RPMI7951 (cell line): ENCODE measurements around the gene GPR78. TPM values are rescaled to one million over a fixed set of nuclear protein-coding genes. Genes with fewer than 3 reads are reported as not detected.

ENCODE experiments used
- DNase-seq: peaks from one replicate; pipeline ENCODE4 v3.0.0-alpha.2; 2012; ENCODE audit warnings: low read depth
- total RNA-seq: library from RNA; depleted of rRNA; stranded (reverse); fragments of >200 nt; shearing (Covaris generic); gene quantifications from 2 replicates; pipeline ENCODE4 v1.2.3, GENCODE V29; 2014

Gene GPR78
- total RNA-seq, 1 experiment from 2014 or later: not detected

DNA sequence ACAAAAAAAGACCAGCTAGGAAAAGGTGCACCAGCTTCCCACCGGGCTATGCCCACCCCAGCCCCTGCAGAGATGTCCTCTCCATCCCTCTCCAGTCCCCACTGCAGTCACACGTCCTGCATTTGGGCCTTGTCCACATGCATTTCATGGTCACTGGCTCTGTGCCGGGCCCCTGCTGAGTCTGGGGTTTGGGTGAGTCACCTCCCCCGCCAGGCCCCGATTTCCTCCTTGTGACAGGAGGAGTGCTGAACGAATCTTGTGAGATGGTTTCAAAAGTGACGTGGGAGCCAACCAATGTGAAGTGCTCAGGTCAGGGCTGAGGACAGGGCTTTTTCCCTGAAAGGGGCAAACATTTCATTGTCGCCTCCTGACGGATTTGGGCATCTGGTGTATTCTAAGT, 19.5 kb downstream of the GPR78 start:
- peak; percentile 93 for DNase-seq

DNA sequence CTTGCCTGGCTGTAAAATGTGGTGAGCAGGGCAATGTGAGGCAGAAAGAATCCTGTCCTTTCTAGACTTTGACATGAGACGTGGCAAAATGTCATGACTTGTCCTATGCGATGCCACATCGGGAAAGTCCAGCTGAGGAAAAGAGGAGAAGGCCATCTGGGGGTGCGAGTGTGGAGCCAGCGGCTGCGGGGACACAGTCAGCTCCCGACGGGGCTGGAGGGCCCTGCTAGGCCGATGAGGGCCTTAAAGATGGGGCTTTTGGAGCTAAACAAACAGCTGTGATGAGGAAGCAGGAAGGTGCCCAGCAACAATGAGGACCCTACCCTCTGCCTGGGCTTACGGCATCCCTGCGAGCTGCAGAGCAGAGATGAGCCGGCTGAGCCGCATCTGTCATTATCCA, 20.1 kb downstream of the GPR78 start:
- no peak for DNase-seq

DNA sequence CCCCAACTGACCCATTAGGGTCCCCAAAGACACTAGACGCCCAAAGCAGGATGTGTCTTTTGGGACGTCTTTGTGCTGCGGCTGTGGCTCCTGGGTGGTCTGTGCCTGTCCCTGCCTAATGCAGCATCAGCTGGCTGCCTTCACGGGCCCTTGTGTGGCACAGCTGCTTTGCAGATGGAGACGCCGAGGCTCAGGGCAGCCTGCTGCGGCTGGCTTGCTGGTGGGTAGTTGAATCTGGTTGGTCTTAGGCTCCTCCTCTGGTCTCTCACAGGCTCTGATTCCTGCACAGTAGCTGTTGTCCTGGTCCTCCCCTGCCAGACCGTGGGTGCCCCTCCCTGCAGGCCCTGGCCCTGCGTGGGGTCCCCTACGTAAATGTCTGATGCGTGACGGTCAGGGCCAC, 20.5 kb downstream of the GPR78 start:
- DNase-seq: no peak

DNA sequence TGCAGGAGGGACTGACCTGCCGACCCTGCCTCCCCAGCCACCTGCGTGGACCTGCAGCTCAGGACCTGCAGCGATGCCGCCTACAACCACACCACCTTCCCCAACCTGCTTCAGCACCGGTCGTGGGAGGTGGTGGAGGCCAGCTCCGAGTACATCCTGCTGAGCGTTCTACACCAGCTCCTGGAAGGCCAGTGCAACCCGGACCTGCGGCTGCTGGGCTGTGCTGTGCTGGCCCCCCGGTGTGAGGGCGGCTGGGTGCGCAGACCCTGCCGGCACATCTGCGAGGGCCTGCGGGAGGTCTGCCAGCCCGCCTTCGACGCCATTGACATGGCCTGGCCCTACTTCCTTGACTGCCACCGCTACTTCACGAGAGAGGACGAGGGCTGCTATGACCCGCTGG, 20.9 kb downstream of the GPR78 start:
- DNase-seq: no peak

DNA sequence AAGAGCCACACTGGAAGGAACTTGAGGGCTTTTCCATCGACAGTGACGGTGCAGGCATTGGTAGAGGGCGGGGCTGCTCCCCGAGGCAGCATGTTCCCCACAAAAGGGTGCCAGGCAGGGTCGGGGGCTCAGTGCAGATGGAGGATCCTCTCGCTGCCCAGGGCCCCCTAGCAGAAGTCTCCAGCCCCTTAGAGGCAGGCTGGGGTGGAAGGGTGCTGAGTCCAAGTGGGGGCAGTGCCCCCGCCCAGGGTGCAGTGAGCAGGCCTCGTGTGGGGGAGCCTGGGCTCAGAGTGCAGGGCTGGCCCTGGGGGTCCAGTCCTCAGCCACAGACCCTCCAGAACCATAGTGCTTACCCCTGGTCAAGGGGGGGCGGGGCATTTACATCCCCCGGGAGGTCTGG, 21.4 kb downstream of the GPR78 start:
- no peak for DNase-seq

DNA sequence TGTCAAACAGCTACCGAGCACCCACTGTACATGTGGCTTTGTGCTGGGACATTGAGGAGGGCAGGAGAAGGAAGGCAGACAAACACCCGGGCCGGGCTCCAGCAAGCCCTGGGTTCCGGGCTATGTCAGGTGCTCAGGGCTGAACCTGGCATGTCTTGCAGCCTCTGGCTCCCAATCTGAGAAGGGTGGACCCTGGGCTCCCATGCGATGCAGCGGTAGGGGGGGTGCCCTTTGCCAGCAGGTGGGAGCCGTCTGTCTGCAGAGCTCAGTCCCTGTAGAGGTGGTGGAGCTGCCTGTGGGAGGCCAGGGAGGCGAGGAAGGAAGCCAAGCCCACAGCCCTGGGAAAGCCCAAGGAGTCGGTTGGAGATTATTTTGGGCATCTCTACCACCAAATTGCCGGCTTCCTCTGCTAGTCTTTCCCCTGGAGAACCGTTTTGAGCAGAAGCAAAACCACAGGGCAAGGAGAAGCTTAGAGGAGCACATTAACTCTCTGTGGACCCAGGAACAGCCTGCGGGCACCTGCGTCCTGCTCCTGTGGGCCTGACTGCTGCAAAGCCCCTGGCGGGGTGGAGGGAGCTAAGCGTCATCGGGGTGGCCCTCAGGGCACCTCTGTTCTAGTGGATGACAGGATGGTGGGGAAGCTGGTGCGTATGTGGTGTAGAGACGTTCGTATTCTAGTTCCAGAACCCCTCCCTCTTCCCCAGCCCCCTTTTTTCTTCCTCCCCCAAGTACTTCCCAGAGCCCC, 22.7 kb downstream of the GPR78 start:
- peak; percentile 22 for DNase-seq

DNA sequence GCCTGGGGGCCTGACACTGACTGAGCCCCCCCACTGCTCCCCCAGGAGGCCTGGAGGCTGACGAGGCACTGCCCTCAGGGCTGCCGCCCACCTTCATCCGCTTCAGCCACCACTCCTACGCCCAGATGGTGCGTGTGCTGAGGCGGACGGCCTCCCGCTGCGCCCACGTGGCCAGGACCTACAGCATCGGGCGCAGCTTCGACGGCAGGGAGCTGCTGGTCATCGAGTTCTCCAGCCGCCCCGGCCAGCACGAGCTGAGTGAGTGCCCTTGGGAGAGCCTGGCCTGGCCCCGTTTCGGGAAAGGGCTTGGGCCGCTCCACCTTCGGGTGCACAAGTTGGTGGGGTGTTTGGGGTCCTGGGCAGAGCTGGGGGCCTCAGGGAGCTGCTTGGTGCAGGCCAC, 23.7 kb downstream of the GPR78 start:
- DNase-seq: peak; percentile 14

DNA sequence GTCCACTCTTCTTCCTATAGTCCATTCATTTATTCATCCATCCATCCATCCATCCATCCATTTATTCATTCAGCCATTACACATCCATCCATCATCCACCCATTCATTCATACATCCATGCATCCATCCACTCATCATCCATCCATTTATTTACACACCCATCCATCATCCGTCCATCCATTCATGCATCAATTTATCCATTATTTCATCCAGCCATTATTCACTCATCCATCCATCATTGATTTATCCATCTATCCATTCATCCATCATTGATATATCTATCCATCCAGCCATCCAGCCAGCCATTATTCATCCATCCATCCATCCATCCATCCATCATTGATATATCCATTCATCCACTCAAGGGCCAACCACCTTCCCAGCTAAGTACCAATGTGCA, 25.1 kb downstream of the GPR78 start:
- DNase-seq: no peak

DNA sequence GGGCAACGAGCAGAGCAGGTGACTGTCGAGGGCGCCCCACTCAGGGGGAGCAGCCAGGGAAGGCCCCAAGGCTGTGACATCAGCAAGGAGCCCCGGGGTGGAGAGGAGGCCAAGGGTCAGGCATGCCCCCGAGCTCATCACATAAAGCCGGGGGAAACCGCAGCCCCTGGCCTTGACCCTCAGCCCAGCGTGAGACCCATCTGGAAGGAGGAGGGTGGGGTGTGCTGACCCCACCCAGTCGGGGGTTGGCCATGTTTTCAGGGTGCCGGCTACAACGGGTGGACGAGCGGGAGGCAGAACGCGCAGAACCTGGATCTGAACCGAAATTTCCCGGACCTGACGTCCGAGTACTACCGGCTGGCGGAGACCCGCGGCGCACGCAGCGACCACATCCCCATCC, 26.3 kb downstream of the GPR78 start:
- no peak for DNase-seq

DNA sequence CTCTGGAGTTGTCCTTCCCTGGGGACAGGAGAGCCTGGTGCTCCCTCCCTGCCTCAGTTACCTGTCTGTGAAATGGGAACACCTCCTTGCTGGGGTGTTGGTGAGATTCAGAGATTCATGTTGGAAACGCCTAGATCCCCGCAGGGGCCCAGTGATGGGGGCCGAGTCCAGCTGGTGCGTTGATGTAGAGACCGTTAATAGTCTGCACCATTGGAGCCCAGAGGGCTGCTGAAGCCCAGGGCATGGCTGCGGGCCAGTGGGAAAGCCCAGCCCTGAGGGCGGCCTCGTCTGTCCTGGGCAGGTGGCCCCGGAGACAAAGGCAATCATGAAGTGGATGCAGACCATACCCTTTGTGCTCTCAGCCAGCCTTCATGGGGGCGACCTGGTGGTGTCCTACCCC, 26.8 kb downstream of the GPR78 start:
- DNase-seq: no peak

DNA sequence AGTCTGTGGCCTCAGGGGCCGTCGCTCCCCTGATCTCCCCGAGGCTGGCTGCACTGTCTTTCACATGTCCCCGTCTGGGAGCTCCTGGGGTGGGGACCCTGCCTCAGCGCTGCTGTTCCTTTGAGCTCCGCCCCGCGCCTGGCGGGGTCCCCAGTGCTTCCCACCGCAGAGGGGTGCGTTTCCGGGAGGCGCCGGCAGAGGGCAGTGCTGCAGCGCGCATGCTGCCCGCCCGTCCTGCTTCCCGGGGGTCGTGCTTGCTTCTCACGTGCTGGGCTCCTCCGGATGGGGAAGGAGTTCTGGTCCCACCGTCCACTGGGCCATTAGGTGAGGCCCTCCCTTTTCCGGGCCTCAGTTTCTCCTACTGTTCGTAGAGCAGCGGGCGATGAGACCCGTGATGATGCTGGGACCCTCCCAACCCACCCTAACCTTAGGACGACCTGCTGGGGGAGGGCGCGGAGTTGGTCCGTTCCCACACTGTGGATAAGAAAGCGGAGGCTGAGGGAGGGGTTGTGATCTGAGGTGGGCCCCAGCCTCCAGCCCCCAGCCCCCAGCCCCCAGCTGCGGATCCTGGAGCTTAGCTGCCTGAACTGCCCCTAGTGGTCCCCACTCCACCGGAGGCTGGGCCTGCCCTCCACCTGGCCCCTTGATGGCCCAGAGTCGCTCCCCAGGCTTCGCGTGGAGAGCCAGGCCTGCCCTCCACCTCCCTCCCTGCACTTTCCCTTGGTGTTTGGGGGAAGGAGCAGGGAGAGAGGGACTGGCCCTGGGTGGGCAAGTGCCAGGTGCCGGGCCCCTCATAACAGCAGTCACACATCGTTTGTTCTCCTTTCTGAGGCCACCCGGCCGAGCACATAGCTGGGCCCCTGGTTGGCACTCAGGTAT, 27.6 kb downstream of the GPR78 start:
- no peak for DNase-seq

DNA sequence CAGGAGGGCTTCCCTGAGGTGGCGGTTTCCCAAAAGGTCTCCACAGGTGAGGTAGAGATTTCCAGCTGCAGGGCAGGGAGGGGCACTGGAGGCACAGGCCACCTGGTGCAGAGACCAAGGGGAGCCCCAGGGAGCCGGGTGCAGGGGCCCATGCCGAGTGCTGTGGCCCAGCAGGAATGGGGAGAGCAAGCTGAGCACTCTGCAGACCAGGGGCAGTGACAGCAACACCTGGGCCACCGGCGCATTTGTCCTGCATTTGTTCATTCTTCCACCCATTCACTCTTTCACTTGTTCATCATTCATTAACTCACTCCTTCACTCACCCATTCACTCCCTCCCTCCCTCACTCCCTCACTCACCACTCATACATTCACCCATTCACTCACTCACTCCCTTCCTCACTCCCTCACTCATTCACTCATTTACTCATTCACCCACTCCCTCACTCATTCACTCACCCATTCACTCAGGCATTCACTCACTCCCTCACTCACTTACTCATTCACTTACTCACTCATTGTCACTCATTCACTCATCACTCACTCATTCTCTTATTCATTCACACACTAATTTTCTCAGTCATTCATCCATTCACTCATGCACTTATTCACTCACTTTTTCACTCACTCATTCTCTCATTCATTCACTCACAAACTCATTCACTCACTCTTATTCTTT, 28.7 kb downstream of the GPR78 start:
- no peak for DNase-seq

DNA sequence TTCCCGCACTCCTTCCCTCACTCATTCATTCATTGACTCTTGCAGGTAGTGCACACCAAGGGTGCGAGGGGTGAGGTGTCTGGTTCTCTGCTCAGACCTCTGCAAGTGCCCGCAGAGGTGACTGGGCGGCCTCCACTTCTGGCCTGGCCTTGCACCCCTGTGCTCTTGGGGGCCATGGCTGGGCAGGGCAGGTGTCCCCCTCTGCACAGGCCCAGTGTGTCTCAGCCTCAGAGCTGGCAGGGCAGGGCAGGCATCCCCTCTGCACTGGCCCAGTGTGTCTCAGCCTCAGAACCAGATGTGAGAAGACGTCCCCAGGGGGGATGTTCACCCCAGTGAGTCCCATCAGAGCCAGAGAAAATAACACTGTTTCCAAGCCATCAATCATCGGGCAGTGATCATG, 29.2 kb downstream of the GPR78 start:
- DNase-seq: no peak

DNA sequence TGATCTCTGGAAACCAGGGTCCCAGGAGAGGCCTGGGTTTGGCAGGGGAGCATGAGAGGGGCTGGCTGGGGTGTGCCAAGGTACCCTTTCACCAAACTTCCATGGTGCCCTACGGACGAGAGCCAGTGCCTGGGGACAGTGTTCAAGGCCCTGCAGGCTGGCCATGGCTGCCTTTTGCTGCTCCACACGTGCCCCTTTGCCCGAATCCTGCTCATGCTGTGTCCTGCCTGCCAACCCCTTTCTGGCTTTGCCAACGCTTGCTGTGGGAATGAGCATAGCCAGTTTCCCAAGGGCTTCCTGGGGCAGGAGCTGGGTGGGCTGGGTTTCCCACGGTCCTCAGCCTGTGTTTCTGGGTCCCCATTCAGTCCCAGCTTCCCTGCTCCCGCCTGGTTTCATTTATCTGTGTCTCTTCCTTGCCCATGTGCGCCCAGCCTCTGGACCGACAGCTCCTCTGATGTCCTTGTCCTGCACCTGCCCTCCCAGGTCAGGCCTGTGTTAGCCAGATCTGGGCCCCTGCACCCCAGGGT, 29.7 kb downstream of the GPR78 start:
- no peak for DNase-seq

DNA sequence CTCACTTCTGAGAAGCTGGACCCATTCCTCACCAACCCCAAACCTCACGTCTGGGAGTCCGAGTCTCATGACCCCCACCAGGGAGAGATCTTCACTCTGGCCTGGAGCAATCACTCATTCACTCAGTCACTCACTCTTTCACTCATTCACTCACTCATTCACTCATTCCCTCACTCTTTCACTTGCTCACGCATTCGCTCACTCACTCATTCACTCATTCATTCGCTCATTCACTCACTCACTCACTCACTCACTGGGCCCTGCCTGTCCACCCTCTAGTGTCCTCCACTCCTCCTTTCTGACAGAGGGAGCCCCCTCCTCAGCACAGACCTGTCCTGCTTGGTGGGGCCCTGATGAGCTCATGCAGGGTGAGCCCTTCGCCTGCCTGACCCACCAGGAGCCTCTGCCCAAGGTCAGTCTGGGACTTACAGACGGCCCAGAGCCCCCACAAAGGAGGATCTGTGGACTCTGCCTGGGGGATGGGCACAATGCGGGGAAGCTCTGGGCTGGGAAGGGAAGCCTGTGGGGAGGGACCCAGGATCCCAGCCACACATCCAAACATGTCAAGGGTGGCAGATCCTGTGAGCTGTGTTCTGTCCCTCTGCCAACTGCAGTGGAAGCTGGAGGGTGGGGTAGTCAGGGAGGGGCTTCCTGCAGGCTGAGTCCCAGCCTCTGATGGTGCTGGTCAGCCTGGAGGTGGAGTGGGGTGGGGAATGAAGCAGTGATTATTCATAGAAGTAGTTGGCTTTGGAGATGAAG, 30.8 kb downstream of the GPR78 start:
- no peak for DNase-seq

DNA sequence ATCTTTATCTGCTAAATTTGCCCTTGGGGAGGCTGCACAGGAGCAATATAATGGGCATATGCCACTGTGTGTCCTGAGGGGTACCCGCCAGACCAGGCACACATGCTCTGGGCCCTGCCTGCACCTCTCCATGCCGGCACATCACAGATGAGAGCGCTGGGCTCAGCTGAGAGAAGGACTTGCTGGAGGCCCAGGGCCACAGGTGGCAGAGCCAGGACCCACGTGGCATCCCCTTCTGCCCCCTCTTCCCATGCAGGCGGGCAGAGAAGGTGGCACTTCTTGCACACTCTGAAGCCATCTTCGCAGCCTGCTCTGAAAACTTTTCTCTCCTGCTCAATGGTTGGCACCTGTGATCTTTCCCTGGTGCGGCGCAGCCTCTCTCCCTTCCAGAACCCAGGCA, 32.5 kb downstream of the GPR78 start:
- DNase-seq: no peak

DNA sequence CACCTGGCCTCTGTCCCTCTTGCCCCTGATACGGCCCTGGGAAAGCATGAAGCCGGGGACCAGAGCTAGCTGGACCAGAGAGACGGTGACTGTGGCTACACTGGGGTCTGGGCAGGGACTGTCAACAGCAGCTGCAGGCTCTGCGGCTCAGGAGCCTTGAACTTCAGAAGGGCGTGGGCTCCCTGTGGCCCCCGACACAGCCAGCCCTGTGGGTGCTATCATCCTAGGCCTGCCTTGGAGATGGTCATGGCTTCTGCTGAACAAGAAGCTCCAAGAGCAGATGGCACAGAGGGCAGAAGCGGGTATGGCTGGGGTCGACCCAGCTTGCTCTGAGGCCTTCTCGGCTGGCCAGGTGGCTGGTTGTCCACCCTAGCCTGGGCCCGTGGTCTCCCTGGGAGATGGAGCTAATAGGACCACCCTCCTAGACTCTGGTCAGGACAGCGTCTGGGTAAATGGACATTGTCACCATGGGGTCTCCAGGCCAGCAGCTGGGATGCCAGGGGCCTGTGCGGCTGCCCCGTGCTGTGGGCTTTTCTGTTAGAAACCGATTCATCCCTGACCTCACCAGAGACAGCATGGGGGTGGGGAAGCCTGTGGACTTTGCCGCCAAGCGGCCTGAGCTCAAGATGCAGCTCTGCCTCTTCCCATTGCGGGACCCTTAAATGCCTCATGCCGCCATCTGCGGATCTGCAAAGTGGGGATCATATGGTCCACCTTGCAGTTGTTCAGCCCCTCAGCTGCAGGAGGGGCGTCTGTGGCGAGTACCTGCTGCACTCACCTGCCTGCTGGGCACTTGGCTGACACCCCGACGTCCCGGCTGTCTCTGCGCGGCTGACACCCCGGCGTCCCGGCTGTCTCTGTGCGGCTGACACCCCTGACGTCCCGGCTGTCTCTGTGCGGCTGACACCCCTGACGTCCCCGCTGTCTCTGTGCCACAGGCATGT, 33.5 kb downstream of the GPR78 start:
- no peak for DNase-seq

DNA sequence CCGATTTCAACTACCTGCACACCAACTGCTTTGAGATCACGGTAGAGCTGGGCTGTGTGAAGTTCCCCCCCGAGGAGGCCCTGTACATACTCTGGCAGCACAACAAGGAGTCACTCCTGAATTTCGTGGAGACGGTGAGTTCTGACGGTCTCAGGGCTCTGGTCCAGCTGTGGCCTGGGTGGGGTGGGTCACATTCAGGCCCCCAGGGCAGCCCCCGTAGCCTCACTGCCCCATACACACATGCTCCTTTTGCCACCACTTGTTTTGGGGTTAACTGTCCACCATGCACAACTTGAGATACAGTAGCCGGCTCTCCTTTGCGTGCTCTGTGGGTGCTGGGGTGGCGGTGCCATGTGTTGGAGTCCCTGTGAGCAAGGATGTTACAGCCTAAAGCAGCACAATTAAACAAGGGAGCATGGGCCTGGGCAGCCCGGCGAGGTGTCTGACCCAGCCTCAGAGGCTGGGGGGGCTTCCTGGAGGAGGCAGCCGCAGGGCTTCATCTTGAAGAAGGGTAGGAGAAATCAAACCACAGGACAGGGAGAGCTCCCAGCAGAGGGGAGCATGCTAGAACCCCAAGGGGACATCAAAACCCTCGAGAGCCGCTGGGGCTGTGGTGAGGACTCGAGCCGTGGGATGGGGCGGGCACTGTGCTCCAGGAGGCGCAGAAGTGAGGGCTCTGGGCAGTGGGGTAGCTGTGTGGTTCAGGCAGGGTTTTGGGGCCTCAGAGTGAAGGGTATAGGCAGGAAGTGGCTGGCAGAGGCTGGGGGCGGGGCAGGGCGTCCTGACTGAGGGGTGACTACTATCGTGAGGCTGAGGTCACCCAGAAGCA, 34.4 kb downstream of the GPR78 start:
- no peak for DNase-seq

DNA sequence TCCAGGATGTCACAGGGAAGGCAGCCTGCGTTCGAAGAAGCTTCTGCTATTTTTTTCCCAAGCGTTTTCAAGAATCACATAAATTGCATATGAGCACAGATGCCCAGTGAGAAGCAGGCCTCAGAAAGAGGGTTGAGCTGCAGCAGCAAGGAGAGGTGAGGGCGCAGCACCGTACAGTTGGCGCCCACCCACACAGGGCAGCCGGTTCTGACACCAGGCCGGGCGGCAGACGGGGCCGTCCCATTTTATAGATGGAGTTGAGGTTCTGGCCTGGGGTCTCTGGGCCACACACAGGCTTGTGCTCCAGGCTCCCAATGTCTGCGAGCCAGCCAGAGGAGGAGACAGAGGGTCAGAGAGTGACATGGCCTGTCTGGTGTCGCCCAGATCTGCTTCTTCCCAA, 35.2 kb downstream of the GPR78 start:
- DNase-seq: no peak
